HG02763 (cell line): ENCODE measurements around the gene KNTC1.
"Not testable (repeated sequence)": the region's sequence is repeated elsewhere in the genome, so short reads cannot be mapped to it uniquely, and the experiment has no call there.

ENCODE experiments used
- ATAC-seq: cut with Tn5 transposase; IDR thresholded peaks from one replicate; pipeline ENCODE4 v1.9.1; 2021; ENCODE audit warnings: mild to moderate bottlenecking, moderate library complexity; ENCODE audit not compliant: unreplicated experiment

KNTC1 gene

GRCh38 chr12:122558745-122559641, 31.9 kb downstream of the KNTC1 start:
- no peak for ATAC-seq

- no peak for ATAC-seq
These were observed 33.1 kb downstream of the KNTC1 start for GRCh38 chr12:122560138-122560537.

DNA sequence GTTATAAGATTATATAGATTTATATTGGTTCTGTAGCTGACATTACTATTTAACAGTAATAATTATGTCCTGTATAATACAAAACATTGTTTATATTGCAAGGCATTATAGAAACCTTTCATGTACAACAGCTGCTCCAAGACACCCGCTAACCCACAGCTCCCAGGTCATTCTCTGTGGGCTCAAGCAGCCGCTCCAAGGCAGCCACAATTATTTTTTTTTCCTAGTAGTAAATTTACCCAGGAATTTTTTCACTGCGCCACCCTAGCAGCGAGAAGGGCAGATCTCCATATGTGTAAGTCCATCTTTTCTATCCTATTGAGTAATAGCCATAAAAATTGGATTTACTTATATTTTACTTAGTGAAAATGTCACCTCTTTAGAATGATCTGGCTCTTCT, 36.3 kb downstream of the KNTC1 start:
- ATAC-seq: no peak

GRCh38 chr12:122566816-122567215, 39.8 kb downstream of the KNTC1 start:
- ATAC-seq: not testable (repeated sequence)

DNA sequence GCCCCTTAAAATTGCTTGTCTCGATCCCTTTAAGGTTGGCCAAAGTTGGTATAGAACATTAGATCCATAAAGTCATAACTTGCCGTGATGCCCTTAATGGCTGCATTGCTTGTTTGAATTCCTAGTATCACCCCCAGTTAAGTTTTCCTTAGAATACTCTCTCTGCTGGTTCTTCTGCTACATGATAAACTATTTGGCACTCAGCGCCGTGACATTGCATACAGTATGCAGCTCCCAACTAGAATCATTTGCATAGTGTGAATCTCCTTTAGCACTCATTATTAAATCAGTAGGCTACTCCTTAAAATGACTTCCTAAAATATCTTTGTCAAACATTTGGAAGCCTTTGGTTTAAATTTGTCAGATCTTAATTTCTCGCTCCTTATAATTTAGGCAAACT, 42.2 kb downstream of the KNTC1 start:
- no peak for ATAC-seq

DNA sequence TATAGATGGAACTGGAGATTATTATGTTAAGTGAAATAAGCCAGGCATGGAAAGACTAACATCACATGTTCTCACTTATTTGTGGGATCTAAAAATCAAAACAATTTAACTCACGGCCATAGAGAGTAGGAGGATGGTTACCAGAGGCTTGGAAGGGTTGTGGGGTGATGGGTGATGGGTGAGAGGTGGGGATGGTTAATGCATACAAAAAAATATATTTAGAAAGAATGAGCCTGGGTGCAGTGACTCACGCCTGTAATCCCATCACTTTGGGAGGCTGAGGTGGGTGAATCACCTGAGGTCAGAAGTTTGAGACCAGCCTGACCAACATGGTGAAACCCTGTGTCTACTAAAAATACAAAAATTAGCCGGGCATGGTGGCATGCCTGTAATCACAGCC, 43.0 kb downstream of the KNTC1 start:
- ATAC-seq: not testable (repeated sequence)

DNA sequence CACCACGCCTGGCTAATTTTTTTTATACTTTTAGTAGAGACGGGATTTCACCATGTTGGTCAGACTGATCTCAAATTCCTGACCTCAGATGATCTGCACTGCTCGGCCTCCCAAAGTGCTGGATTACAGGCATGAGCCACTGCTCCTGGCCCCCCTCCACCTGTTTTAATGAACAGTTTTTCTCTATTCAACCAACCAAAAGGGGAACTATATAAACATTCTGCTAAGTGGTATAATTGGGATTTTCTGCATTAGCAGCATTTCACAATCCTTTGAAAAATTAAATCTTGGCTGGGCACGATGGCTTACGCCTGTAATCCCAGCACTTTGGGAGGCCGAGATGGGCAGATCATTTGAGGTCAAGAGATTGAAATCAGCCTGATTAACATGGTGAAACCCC, 44.8 kb downstream of the KNTC1 start:
- ATAC-seq: no peak

- not testable (repeated sequence) for ATAC-seq
These were observed 56.2 kb downstream of the KNTC1 start for GRCh38 chr12:122583294-122583693.

GRCh38 chr12:122584177-122584863, 57.3 kb downstream of the KNTC1 start:
- no peak for ATAC-seq

GRCh38 chr12:122590990-122591389, 63.9 kb downstream of the KNTC1 start:
- ATAC-seq: no peak

- not testable (repeated sequence) for ATAC-seq
These were observed 64.9 kb downstream of the KNTC1 start for GRCh38 chr12:122591966-122592365.

DNA sequence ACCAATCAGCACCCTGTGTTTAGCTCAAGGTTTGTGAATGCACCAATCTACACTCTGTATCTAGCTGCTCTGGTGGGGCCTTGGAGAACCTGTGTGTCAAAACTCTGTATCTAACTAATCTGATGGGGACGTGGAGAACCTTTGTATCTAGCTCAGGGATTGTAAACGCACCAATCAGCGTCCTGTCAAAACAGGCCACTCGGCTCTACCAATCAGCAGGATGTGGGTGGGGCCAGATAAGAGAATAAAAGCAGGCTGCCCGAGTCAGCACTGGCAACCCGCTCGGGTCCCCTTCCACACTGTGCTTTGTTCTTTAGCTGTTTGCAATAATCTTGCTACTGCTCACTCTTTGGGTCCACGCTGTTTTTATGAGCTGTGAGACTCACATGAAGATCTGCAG, 65.5 kb downstream of the KNTC1 start:
- ATAC-seq: not testable (repeated sequence)

- ATAC-seq: no peak
These were observed 66.9 kb downstream of the KNTC1 start for GRCh38 chr12:122593910-122594309.

- no peak for ATAC-seq
These were observed 69.8 kb downstream of the KNTC1 start for GRCh38 chr12:122596838-122597237.

DNA sequence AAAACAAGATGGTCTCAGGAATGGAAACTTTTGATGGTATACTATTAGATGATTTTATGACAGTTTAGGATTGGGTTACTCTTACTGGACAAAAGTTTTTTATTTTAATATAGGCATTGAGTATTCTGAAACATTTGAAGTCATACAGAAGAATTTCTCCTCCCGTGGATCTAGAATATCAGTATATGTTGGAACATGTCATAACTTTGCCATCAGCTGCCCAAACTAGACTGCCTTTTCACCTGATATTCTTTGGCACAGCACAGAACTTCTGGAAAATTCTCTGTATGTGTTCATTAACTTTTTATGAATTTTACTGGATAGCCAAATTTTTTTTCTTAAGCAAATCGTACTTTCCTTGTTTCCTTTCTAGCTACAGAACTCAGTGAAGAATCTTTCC, 75.4 kb downstream of the KNTC1 start:
- ATAC-seq: no peak

- ATAC-seq: no peak
These were observed 77.9 kb downstream of the KNTC1 start for GRCh38 chr12:122604993-122605392.

- ATAC-seq: no peak
These were observed 82.7 kb downstream of the KNTC1 start for GRCh38 chr12:122609732-122610131.

GRCh38 chr12:122610207-122610606, 83.2 kb downstream of the KNTC1 start:
- ATAC-seq: no peak

DNA sequence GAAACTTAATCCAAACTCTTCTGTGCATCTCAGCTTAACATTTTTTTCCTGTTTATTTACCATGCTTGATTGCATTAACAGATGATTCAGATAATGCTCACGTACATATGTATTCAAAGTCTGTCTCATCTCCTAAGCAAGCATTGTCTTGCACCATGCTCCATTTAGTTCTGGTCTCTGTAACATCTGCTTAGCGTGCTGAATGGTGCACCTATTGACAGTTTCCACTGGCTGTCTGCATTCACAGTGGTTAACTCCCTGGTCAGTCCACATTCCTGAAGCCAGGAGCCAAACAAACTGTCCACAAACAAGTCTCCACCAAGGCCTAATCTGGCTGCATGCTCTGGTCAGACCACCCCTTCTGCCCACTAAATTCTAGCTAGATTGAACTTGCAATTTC, 83.9 kb downstream of the KNTC1 start:
- no peak for ATAC-seq

DNA sequence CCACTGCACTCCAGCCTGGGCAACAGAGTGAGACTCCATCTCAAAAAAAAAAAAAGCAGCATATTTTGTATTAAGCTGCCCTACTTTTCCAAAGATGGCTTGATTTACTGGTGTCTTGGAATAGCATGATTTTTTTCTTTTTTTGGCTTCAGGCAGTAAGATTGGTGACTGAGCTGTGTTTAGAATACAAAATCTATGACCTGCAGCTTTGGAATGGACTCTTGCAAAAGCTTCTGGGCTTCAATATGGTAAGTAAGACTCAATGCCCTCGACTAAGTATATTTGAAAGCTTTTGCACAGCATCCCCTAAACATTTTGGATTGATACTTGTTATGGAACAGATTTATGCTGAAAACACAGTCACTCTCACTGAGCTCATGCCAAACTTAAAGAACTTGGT, 87.8 kb downstream of the KNTC1 start:
- ATAC-seq: no peak

GRCh38 chr12:122615780-122616179, 88.7 kb downstream of the KNTC1 start:
- ATAC-seq: no peak

- ATAC-seq: no peak
These were observed 108.4 kb downstream of the KNTC1 start for GRCh38 chr12:122635471-122635870.
